ENCODE measurements around the gene CLEC14A.

The CLEC14A gene

GRCh38 chr14:38248321-38249028 lies 7.4 kb downstream of the CLEC14A start:
- no peak for DNase-seq (ENCODE audit: low spot score)

GRCh38 chr14:38243696-38244240 lies 12.1 kb downstream of the CLEC14A start:
- DNase-seq (ENCODE audit: low spot score) = no peak

- DNase-seq (ENCODE audit: low spot score) = no peak
Observed at GRCh38 chr14:38238878-38239277, 17.0 kb downstream of the CLEC14A start.

GRCh38 chr14:38238332-38238731 lies 17.6 kb downstream of the CLEC14A start:
- no peak for DNase-seq (ENCODE audit: low spot score)

GRCh38 chr14:38233218-38233617 lies 22.7 kb downstream of the CLEC14A start:
- DNase-seq (ENCODE audit: low spot score) = no peak

- DNase-seq (ENCODE audit: low spot score) = no peak
Observed at GRCh38 chr14:38226366-38226765, 29.5 kb downstream of the CLEC14A start.

GRCh38 chr14:38225946-38226345 lies 29.9 kb downstream of the CLEC14A start:
- DNase-seq (ENCODE audit: low spot score) = no peak

GRCh38 chr14:38224338-38224737 lies 31.6 kb downstream of the CLEC14A start:
- no peak for DNase-seq (ENCODE audit: low spot score)

GRCh38 chr14:38221077-38221476 lies 34.8 kb downstream of the CLEC14A start:
- no peak for DNase-seq (ENCODE audit: low spot score)

GRCh38 chr14:38217553-38217952 lies 38.3 kb downstream of the CLEC14A start:
- DNase-seq (ENCODE audit: low spot score) = no peak

- DNase-seq (ENCODE audit: low spot score) = no peak
Observed at GRCh38 chr14:38213001-38213400, 42.9 kb downstream of the CLEC14A start.

- no peak for DNase-seq (ENCODE audit: low spot score)
Observed at GRCh38 chr14:38212111-38212510, 43.8 kb downstream of the CLEC14A start.

- DNase-seq (ENCODE audit: low spot score) = no peak
Observed at GRCh38 chr14:38211255-38211735, 44.6 kb downstream of the CLEC14A start.

GRCh38 chr14:38210587-38211216 lies 45.2 kb downstream of the CLEC14A start:
- no peak for DNase-seq (ENCODE audit: low spot score)

GRCh38 chr14:38209572-38210557 lies 46.0 kb downstream of the CLEC14A start:
- no peak for DNase-seq (ENCODE audit: low spot score)

GRCh38 chr14:38208618-38209562 lies 47.0 kb downstream of the CLEC14A start:
- DNase-seq (ENCODE audit: low spot score) = peak; percentile 24

GRCh38 chr14:38207736-38208617 lies 47.9 kb downstream of the CLEC14A start, which contains the start of gene SSTR1:
TSS of gene SSTR1 (plus strand) at chr14:38207904. CDS start at chr14:38209390, 1,486 bp downstream.
- peak; percentile 59 for DNase-seq (ENCODE audit: low spot score)

- no peak for DNase-seq (ENCODE audit: low spot score)
Observed at GRCh38 chr14:38207377-38207735, 48.5 kb downstream of the CLEC14A start.

- DNase-seq (ENCODE audit: low spot score) = no peak
Observed at GRCh38 chr14:38206689-38207376, 49.1 kb downstream of the CLEC14A start.

Measured in LoVo (cell line).